ENCODE results near the gene FGF12. TPM values are rescaled to one million over a fixed set of nuclear protein-coding genes. Genes with fewer than 3 reads are reported as not detected.

FGF12 gene
- total and polyA plus RNA-seq, 2 experiments from 2014 or later = not detected

DNA sequence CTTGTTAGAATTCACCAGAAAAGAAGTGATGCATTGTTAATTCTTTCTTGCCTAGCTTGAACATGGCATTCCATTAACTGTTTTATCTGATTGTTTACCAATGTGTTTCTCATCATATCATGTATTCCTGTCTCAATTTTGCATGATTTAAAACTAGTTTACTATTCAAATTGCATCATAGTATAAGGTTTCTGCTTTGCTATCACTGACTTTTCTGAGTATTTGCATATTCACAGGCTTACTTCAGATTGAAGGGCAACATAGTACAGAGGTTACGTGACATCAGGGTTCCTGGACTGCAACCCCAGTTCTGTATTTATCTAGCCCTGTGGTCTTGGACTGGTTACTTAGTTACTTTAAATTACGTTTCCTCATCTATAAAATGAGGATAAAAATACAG lies 561.8 kb downstream of the FGF12 start:
- H2AFZ ChIP-seq = no peak overlapping the region
- no peak overlapping the region for H3K4me2 ChIP-seq (ENCODE audit: unreplicated experiment)
- H3K4me1 ChIP-seq (ENCODE audit: insufficient read depth) = no peaks in the 10 kb centered on the region
- no peaks in the 10 kb centered on the region for H4K20me1 ChIP-seq (ENCODE audit: insufficient read depth)
- no peaks in the 10 kb centered on the region for H3F3A ChIP-seq (ENCODE audit: insufficient read depth)
- no peak overlapping the region for H3K4me3 ChIP-seq
- TF ChIP-seq EZH2phosphoT487 (IDR thresholded peaks at IDR 0.05; ENCODE audit: insufficient read depth, low read depth) (no peak), EZH2 (IDR thresholded peaks at IDR 0.05; ENCODE audit: insufficient read depth, poor library complexity, severe bottlenecking) (no peak)
- 23 to 32% methylated on average over 2 of the region's 2 CpGs for WGBS, 2 experiments (ENCODE audit: low coverage in 1 of 2, low lambda C conversion rate in 2 of 2, missing lambda C conversion rate in 2 of 2)
- no peaks in the 10 kb centered on the region for H3K27me3 ChIP-seq (replicated peaks; ENCODE audit: insufficient read depth)
- in situ Hi-C loops (cut with MboI) = no loop called here
- no peak for DNase-seq
- H3K9ac ChIP-seq = no peak overlapping the region
- no peak overlapping the region for H3K27ac ChIP-seq
- no peaks in the 10 kb centered on the region for H3K36me3 ChIP-seq (ENCODE audit: low read depth)
- H3K79me2 ChIP-seq (ENCODE audit: insufficient read depth) = no peaks in the 10 kb centered on the region
- H3K9me3 ChIP-seq (ENCODE audit: low read depth) = no peaks in the 10 kb centered on the region
- no peaks in the 10 kb centered on the region for H3K9me2 ChIP-seq (ENCODE audit: insufficient read depth)

DNA sequence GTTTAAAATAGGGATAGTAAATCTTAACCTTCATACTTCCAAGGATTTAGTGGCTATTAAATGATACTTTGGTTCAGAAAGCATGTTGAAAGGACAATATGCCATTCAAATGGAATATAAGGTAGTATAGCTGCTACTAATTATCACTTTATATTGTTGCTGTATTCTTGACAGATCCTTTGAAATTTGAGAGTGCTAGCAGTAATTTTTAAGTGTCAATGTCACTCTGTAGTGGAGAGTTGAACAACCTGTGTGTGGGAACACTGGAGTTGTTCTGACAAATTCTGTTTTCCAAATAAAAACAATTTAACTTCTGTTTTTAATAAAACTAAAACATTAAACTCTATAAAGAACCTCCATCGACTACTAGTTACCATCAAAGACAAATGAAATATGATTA lies 565.7 kb downstream of the FGF12 start:
- no peak for DNase-seq
- no peak overlapping the region for H3K27ac ChIP-seq
- H3K36me3 ChIP-seq (ENCODE audit: low read depth) = no peaks in the 10 kb centered on the region
- H4K20me1 ChIP-seq (ENCODE audit: insufficient read depth) = no peaks in the 10 kb centered on the region
- H3K9me3 ChIP-seq (ENCODE audit: low read depth) = no peaks in the 10 kb centered on the region
- in situ Hi-C loops (cut with MboI) = no loop called here
- H3K4me3 ChIP-seq = no peak overlapping the region
- no peaks in the 10 kb centered on the region for H3K4me1 ChIP-seq (ENCODE audit: insufficient read depth)
- H3K27me3 ChIP-seq (replicated peaks; ENCODE audit: insufficient read depth) = no peaks in the 10 kb centered on the region
- no peaks in the 10 kb centered on the region for H3K79me2 ChIP-seq (ENCODE audit: insufficient read depth)
- H2AFZ ChIP-seq = no peak overlapping the region
- TF ChIP-seq EZH2 (IDR thresholded peaks at IDR 0.05; ENCODE audit: insufficient read depth, poor library complexity, severe bottlenecking) (no peak), EZH2phosphoT487 (IDR thresholded peaks at IDR 0.05; ENCODE audit: insufficient read depth, low read depth) (no peak)
- no peaks in the 10 kb centered on the region for H3F3A ChIP-seq (ENCODE audit: insufficient read depth)
- H3K9me2 ChIP-seq (ENCODE audit: insufficient read depth) = no peaks in the 10 kb centered on the region
- no peak overlapping the region for H3K9ac ChIP-seq
- no peak overlapping the region for H3K4me2 ChIP-seq (ENCODE audit: unreplicated experiment)
- 8 to 16% methylated on average over 1 of the region's 1 CpG for WGBS, 2 experiments (ENCODE audit: low coverage in 1 of 2, low lambda C conversion rate in 2 of 2, missing lambda C conversion rate in 2 of 2)

DNA sequence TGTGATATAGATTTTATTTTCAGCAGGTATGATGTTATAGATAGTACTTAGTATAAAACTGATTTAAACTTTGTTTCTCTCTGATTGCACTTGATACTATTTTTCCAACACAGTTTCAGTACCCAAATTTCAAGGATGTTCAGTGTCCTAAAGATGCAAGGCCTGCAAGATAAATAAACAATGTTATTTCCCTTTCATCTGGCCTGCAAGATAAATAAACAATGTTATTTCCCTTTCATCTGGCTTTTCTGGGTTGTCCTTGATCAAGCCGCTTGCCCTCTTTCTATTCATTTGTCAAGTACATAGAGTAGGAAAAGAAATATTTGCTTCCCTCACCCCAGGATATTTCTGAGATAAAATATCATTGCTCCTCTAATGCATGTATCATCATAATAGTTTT lies 571.0 kb downstream of the FGF12 start:
- Histone ChIP-seq H3K4me1 (ENCODE audit: insufficient read depth) (no peaks in the 10 kb centered on the region), H3K9ac (no peak overlapping the region), H3K27ac (no peak overlapping the region), H3K4me2 (ENCODE audit: unreplicated experiment) (no peak overlapping the region), H3F3A (ENCODE audit: insufficient read depth) (no peaks in the 10 kb centered on the region), H4K20me1 (ENCODE audit: insufficient read depth) (no peaks in the 10 kb centered on the region), H2AFZ (no peak overlapping the region), H3K9me3 (ENCODE audit: low read depth) (no peaks in the 10 kb centered on the region), H3K79me2 (ENCODE audit: insufficient read depth) (no peaks in the 10 kb centered on the region), H3K4me3 (no peak overlapping the region), H3K36me3 (ENCODE audit: low read depth) (no peaks in the 10 kb centered on the region), H3K27me3 (replicated peaks; ENCODE audit: insufficient read depth) (no peaks in the 10 kb centered on the region), H3K9me2 (ENCODE audit: insufficient read depth) (no peaks in the 10 kb centered on the region)
- TF ChIP-seq EZH2phosphoT487 (IDR thresholded peaks at IDR 0.05; ENCODE audit: insufficient read depth, low read depth) = no peak
- TF ChIP-seq EZH2 (IDR thresholded peaks at IDR 0.05; ENCODE audit: insufficient read depth, poor library complexity, severe bottlenecking) = no peak
- 57 to 75% methylated on average over 1 of the region's 1 CpG for WGBS, 2 experiments (ENCODE audit: low coverage in 1 of 2, low lambda C conversion rate in 2 of 2, missing lambda C conversion rate in 2 of 2)
- in situ Hi-C loops (cut with MboI) = no loop called here
- no peak for DNase-seq

DNA sequence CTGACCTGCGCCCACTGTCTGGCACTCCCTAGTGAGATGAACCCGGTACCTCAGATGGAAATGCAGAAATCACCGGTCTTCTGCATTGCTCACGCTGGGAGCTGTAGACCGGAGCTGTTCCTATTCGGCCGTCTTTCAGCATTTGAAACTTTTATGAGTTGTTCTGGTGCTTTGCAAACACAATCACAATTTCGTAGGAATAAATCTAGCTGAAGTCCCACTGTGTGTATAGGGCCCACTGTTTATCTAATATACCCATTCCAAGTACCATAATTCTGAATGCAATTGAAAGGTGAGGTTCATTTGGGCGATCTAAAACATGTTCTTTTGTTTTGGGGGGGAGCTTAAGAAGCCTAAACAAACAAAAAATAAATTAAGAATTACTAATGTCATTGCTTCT lies 572.1 kb downstream of the FGF12 start:
- no peaks in the 10 kb centered on the region for H3K27me3 ChIP-seq (replicated peaks; ENCODE audit: insufficient read depth)
- H3F3A ChIP-seq (ENCODE audit: insufficient read depth) = no peaks in the 10 kb centered on the region
- H3K9ac ChIP-seq = no peak overlapping the region
- no peak overlapping the region for H2AFZ ChIP-seq
- DNase-seq = no peak
- H3K4me1 ChIP-seq (ENCODE audit: insufficient read depth) = no peaks in the 10 kb centered on the region
- 8 to 11% methylated on average over 8 to 9 of the region's 9 CpGs for WGBS, 2 experiments (ENCODE audit: low coverage in 1 of 2, low lambda C conversion rate in 2 of 2, missing lambda C conversion rate in 2 of 2)
- no peak overlapping the region for H3K4me2 ChIP-seq (ENCODE audit: unreplicated experiment)
- no peaks in the 10 kb centered on the region for H3K9me3 ChIP-seq (ENCODE audit: low read depth)
- H4K20me1 ChIP-seq (ENCODE audit: insufficient read depth) = no peaks in the 10 kb centered on the region
- H3K9me2 ChIP-seq (ENCODE audit: insufficient read depth) = no peaks in the 10 kb centered on the region
- in situ Hi-C loops (cut with MboI) = no loop called here
- no peaks in the 10 kb centered on the region for H3K36me3 ChIP-seq (ENCODE audit: low read depth)
- TF ChIP-seq EZH2 (IDR thresholded peaks at IDR 0.05; ENCODE audit: insufficient read depth, poor library complexity, severe bottlenecking) = no peak
- no peak for TF ChIP-seq EZH2phosphoT487 (IDR thresholded peaks at IDR 0.05; ENCODE audit: insufficient read depth, low read depth)
- H3K79me2 ChIP-seq (ENCODE audit: insufficient read depth) = no peaks in the 10 kb centered on the region
- no peak overlapping the region for H3K4me3 ChIP-seq
- H3K27ac ChIP-seq = no peak overlapping the region

DNA sequence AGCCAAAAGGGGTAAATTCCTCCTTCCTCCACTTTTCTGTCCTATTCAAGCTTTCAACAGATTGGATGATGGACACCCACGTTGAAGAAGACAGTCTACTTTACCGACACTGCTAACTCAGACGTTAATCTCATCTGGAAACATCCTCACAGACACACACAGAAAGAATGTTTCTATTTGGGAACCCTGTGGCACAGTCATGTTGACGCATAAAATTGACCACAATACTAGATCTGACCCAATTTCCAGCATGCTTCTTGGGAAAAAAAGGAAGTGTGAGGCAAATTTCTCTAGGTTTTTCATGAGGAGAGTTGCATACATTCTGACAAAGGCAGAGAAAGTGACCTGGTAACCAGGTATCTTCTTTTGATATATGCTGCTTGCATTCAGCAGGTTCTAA lies 594.1 kb downstream of the FGF12 start:
- DNase-seq = peak; percentile 1
- WGBS, 2 experiments (ENCODE audit: low coverage in 1 of 2, low lambda C conversion rate in 2 of 2, missing lambda C conversion rate in 2 of 2) = 28 to 35% methylated on average over 4 of the region's 4 CpGs
- no peak overlapping the region for H3K27ac ChIP-seq
- no peaks in the 10 kb centered on the region for H3K9me2 ChIP-seq (ENCODE audit: insufficient read depth)
- in situ Hi-C loops (cut with MboI) = no loop called here
- H2AFZ ChIP-seq = no peak overlapping the region
- no peak overlapping the region for H3K4me2 ChIP-seq (ENCODE audit: unreplicated experiment)
- no peaks in the 10 kb centered on the region for H3K27me3 ChIP-seq (replicated peaks; ENCODE audit: insufficient read depth)
- no peaks in the 10 kb centered on the region for H3K9me3 ChIP-seq (ENCODE audit: low read depth)
- no peaks in the 10 kb centered on the region for H3F3A ChIP-seq (ENCODE audit: insufficient read depth)
- H3K36me3 ChIP-seq (ENCODE audit: low read depth) = no peaks in the 10 kb centered on the region
- H3K4me3 ChIP-seq = no peak overlapping the region
- no peak overlapping the region for H3K9ac ChIP-seq
- H3K4me1 ChIP-seq (ENCODE audit: insufficient read depth) = no peaks in the 10 kb centered on the region
- no peaks in the 10 kb centered on the region for H3K79me2 ChIP-seq (ENCODE audit: insufficient read depth)
- no peak for TF ChIP-seq EZH2phosphoT487 (IDR thresholded peaks at IDR 0.05; ENCODE audit: insufficient read depth, low read depth)
- no peak for TF ChIP-seq EZH2 (IDR thresholded peaks at IDR 0.05; ENCODE audit: insufficient read depth, poor library complexity, severe bottlenecking)
- H4K20me1 ChIP-seq (ENCODE audit: insufficient read depth) = no peaks in the 10 kb centered on the region
